ENCODE measurements around the gene ZNF503. TPM values are rescaled to one million over a fixed set of nuclear protein-coding genes. Genes with fewer than 3 reads are reported as not detected.

ZNF503 gene
- total RNA-seq, 2 donors from 2014 or later: 8.9 to 9.8 TPM

DNA sequence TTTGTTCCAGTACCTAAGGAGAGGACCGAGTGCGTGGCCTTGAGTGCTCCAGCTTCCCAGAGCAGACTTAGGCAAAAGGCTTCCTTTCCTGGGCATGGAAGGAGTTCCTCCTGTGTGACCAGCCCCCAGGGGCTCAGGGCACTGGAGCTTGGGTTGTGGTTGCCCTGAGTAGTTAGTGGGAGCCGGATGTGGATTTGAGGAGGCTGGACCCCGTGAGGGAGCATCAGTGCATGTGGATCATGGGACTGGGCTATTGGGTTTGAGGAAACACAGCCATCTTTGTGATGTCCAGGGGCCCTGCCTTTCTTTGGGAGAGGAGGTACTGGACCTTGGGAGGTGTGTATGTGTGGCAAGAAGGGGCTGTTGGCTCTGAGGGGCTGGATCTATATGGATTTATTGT, 38.2 kb upstream of the ZNF503 start:
- no peak for DNase-seq (ENCODE audit: low spot score)
- TF ChIP-seq, protein P1, sequence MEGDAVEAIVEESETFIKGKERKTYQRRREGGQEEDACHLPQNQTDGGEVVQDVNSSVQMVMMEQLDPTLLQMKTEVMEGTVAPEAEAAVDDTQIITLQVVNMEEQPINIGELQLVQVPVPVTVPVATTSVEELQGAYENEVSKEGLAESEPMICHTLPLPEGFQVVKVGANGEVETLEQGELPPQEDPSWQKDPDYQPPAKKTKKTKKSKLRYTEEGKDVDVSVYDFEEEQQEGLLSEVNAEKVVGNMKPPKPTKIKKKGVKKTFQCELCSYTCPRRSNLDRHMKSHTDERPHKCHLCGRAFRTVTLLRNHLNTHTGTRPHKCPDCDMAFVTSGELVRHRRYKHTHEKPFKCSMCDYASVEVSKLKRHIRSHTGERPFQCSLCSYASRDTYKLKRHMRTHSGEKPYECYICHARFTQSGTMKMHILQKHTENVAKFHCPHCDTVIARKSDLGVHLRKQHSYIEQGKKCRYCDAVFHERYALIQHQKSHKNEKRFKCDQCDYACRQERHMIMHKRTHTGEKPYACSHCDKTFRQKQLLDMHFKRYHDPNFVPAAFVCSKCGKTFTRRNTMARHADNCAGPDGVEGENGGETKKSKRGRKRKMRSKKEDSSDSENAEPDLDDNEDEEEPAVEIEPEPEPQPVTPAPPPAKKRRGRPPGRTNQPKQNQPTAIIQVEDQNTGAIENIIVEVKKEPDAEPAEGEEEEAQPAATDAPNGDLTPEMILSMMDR (IDR thresholded peaks at IDR 0.05): no peak
- no peaks in the 10 kb centered on the region for H3K27me3 ChIP-seq
- no peaks in the 10 kb centered on the region for H3K4me1 ChIP-seq
- H3K9me3 ChIP-seq: peaks cover 0 to 23% of the 10 kb centered on the region in 2 donors
- no peaks in the 10 kb centered on the region for H3K36me3 ChIP-seq
- H3K4me3 ChIP-seq: no peak overlapping the region
- no peak overlapping the region for H3K27ac ChIP-seq

- Histone ChIP-seq H3K9me3 (peaks cover 0 to 8% of the 10 kb centered on the region in 2 donors), H3K27me3 (no peaks in the 10 kb centered on the region), H3K4me3 (no peak overlapping the region), H3K27ac (no peak overlapping the region), H3K4me1 (no peaks in the 10 kb centered on the region), H3K36me3 (no peaks in the 10 kb centered on the region)
- no peak for DNase-seq (ENCODE audit: low spot score)
- TF ChIP-seq, protein P1 (IDR thresholded peaks at IDR 0.05): no peak
These were observed 36.7 kb upstream of the ZNF503 start for GRCh38 chr10:75438275-75438674.

GRCh38 chr10:75437693-75438092, 36.1 kb upstream of the ZNF503 start:
- DNase-seq (ENCODE audit: low spot score): no peak
- peaks cover 0 to 4% of the 10 kb centered on the region in 2 donors for H3K9me3 ChIP-seq
- H3K27me3 ChIP-seq: no peaks in the 10 kb centered on the region
- TF ChIP-seq, protein P1 (IDR thresholded peaks at IDR 0.05): no peak
- no peak overlapping the region for H3K4me3 ChIP-seq
- no peaks in the 10 kb centered on the region for H3K36me3 ChIP-seq
- H3K4me1 ChIP-seq: no peaks in the 10 kb centered on the region
- H3K27ac ChIP-seq: no peak overlapping the region

DNA sequence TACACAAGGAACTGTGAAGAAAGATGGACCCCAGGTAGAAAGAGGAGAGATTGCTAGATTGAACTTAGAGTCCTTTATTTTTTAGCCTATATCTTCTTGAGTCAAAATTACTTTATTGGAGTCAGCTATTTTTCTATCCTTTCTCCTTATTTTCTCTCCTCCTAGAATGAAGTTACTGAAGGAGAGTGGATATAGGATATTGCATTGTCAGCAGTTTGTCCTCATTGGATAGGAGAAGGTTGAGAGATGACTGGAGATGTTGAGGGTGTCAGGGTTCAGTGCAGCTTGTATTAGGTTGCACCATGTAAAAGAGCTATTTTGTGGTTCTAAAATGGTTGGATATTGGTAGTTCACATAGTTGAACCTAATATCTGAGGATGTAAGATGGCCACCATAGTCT, 35.3 kb upstream of the ZNF503 start:
- no peaks in the 10 kb centered on the region for H3K9me3 ChIP-seq
- H3K4me3 ChIP-seq: no peak overlapping the region
- no peaks in the 10 kb centered on the region for H3K27me3 ChIP-seq
- no peak for DNase-seq (ENCODE audit: low spot score)
- H3K4me1 ChIP-seq: peaks cover 0 to 1% of the 10 kb centered on the region in 2 donors
- H3K27ac ChIP-seq: no peak overlapping the region
- TF ChIP-seq, protein P1 (IDR thresholded peaks at IDR 0.05): no peak
- no peaks in the 10 kb centered on the region for H3K36me3 ChIP-seq

- Histone ChIP-seq H3K27ac (no peak overlapping the region), H3K4me1 (peaks cover 0 to 14% of the 10 kb centered on the region in 2 donors), H3K36me3 (no peaks in the 10 kb centered on the region), H3K4me3 (no peak overlapping the region), H3K27me3 (no peaks in the 10 kb centered on the region), H3K9me3 (no peaks in the 10 kb centered on the region)
- DNase-seq (ENCODE audit: low spot score): no peak
- TF ChIP-seq, protein P1 (IDR thresholded peaks at IDR 0.05): no peak
These were observed 33.7 kb upstream of the ZNF503 start for GRCh38 chr10:75435291-75435690.

DNA sequence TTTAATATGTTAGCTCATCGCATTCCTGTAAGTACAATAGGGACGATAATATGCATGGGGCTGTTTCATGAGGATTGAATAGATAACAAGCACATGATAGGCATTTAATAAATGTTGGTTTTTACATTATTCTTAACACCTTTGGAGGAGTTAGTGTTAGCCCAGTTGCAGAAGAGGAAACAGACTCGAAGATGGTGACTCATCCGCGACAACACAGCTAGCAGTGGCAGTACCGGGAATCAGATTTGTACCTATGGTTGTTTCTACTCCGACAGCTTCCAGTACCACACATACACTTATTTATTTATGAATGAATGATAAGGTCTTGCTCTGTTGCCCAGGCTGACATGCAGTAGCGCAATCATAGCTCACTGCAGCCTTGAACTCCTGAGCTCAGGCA, 32.7 kb upstream of the ZNF503 start:
- Histone ChIP-seq H3K9me3 (no peaks in the 10 kb centered on the region), H3K4me1 (peaks cover 0 to 24% of the 10 kb centered on the region in 2 donors)
- TF ChIP-seq, protein P1 (IDR thresholded peaks at IDR 0.05): no peak

More for the DNA sequence above, 32.7 kb upstream of the ZNF503 start:
- Histone ChIP-seq H3K27me3 (no peaks in the 10 kb centered on the region), H3K4me3 (no peak overlapping the region), H3K36me3 (no peaks in the 10 kb centered on the region), H3K27ac (no peak overlapping the region)
- no peak for DNase-seq (ENCODE audit: low spot score)
